ENCODE data around the gene HADHA.

The HADHA gene

GRCh38 chr2:26162963-26163362 is 81.5 kb downstream of the HADHA start:
- Histone ChIP-seq H4K20me1 (ENCODE audit: low read depth, low read length) (no peaks in the 10 kb centered on the region), H3K27me3 (ENCODE audit: low read length) (no peaks in the 10 kb centered on the region), H3K9ac (ENCODE audit: low read length) (no peak overlapping the region), H3F3A (ENCODE audit: insufficient read depth) (no peaks in the 10 kb centered on the region), H3K27ac (ENCODE audit: low read depth, low read length) (no peak overlapping the region), H3K79me2 (ENCODE audit: insufficient read depth, low read length) (no peaks in the 10 kb centered on the region), H3K9me2 (replicated peaks; ENCODE audit: insufficient read depth, low read length) (no peaks in the 10 kb centered on the region), H3K4me3 (ENCODE audit: insufficient read depth, low read length, poor library complexity, severe bottlenecking) (no peak overlapping the region), H2AFZ (ENCODE audit: low read depth, low read length, severe bottlenecking) (no peak overlapping the region), H3K9me3 (ENCODE audit: insufficient read depth, low read length) (no peaks in the 10 kb centered on the region), H3K36me3 (ENCODE audit: low read length) (no peaks in the 10 kb centered on the region), H3K4me2 (ENCODE audit: low read depth, low read length, poor library complexity, severe bottlenecking) (no peak overlapping the region)
- TF ChIP-seq EZH2phosphoT487 (conservative IDR thresholded peaks at IDR 0.05; ENCODE audit: low read length) (no peak), CTCF (IDR thresholded peaks at IDR 0.05; ENCODE audit: insufficient read depth, low read length, poor library complexity, severe bottlenecking) (no peak)

GRCh38 chr2:26161926-26162325 is 82.5 kb downstream of the HADHA start:
- Histone ChIP-seq H3K27ac (ENCODE audit: low read depth, low read length) (no peak overlapping the region), H3K9ac (ENCODE audit: low read length) (no peak overlapping the region), H3K4me3 (ENCODE audit: insufficient read depth, low read length, poor library complexity, severe bottlenecking) (no peak overlapping the region), H3K79me2 (ENCODE audit: insufficient read depth, low read length) (no peaks in the 10 kb centered on the region), H3K4me2 (ENCODE audit: low read depth, low read length, poor library complexity, severe bottlenecking) (no peak overlapping the region), H4K20me1 (ENCODE audit: low read depth, low read length) (no peaks in the 10 kb centered on the region), H3K9me2 (replicated peaks; ENCODE audit: insufficient read depth, low read length) (no peaks in the 10 kb centered on the region), H3K27me3 (ENCODE audit: low read length) (no peaks in the 10 kb centered on the region), H3F3A (ENCODE audit: insufficient read depth) (no peaks in the 10 kb centered on the region), H3K9me3 (ENCODE audit: insufficient read depth, low read length) (no peaks in the 10 kb centered on the region), H3K36me3 (ENCODE audit: low read length) (no peaks in the 10 kb centered on the region), H2AFZ (ENCODE audit: low read depth, low read length, severe bottlenecking) (no peak overlapping the region)
- TF ChIP-seq EZH2phosphoT487 (conservative IDR thresholded peaks at IDR 0.05; ENCODE audit: low read length) (no peak), CTCF (IDR thresholded peaks at IDR 0.05; ENCODE audit: insufficient read depth, low read length, poor library complexity, severe bottlenecking) (no peak)

- no peaks in the 10 kb centered on the region for H3F3A ChIP-seq (ENCODE audit: insufficient read depth)
- H3K4me3 ChIP-seq (ENCODE audit: insufficient read depth, low read length, poor library complexity, severe bottlenecking): no peak overlapping the region
- H3K36me3 ChIP-seq (ENCODE audit: low read length): no peaks in the 10 kb centered on the region
- TF ChIP-seq CTCF (IDR thresholded peaks at IDR 0.05; ENCODE audit: insufficient read depth, low read length, poor library complexity, severe bottlenecking) (no peak), EZH2phosphoT487 (conservative IDR thresholded peaks at IDR 0.05; ENCODE audit: low read length) (no peak)
- no peak overlapping the region for H3K27ac ChIP-seq (ENCODE audit: low read depth, low read length)
- H3K9me3 ChIP-seq (ENCODE audit: insufficient read depth, low read length): peaks cover 8% of the 10 kb centered on the region; the same call in 1 of the 2 replicates
- H3K4me2 ChIP-seq (ENCODE audit: low read depth, low read length, poor library complexity, severe bottlenecking): no peak overlapping the region
- H4K20me1 ChIP-seq (ENCODE audit: low read depth, low read length): no peaks in the 10 kb centered on the region
- H3K79me2 ChIP-seq (ENCODE audit: insufficient read depth, low read length): no peaks in the 10 kb centered on the region
- no peaks in the 10 kb centered on the region for H3K9me2 ChIP-seq (replicated peaks; ENCODE audit: insufficient read depth, low read length)
- no peak overlapping the region for H3K9ac ChIP-seq (ENCODE audit: low read length)
- H2AFZ ChIP-seq (ENCODE audit: low read depth, low read length, severe bottlenecking): no peak overlapping the region
- H3K27me3 ChIP-seq (ENCODE audit: low read length): no peaks in the 10 kb centered on the region
Observed at GRCh38 chr2:26157580-26157979, 86.9 kb downstream of the HADHA start.
